Tibial nerve (tissue), 3 donors: ENCODE measurements around the gene PPM1H.

Experiments
- POLR2A ChIP-seq, 2 donors: fragments of 450-650 bp; IDR thresholded peaks; one replicate each; pipeline ENCODE4 v1.6.1; 2017; ENCODE audit warnings: antibody characterized with exemption in 2 of 2, mild to moderate bottlenecking in 2 of 2, moderate library complexity in 2 of 2
- TF ChIP-seq, protein P1 (sequence below), 5 experiments: fragments of 200-600 bp in 3 of 5; fragments of 450-650 bp in 2 of 5; sonication (generic) in 3 of 5; IDR thresholded peaks; one replicate each; pipeline ENCODE4 v1.5.1; 2016 to 2019; ENCODE audit warnings: antibody characterized with exemption in 5 of 5, mild to moderate bottlenecking in 3 of 5, moderate library complexity in 2 of 5

DNA sequence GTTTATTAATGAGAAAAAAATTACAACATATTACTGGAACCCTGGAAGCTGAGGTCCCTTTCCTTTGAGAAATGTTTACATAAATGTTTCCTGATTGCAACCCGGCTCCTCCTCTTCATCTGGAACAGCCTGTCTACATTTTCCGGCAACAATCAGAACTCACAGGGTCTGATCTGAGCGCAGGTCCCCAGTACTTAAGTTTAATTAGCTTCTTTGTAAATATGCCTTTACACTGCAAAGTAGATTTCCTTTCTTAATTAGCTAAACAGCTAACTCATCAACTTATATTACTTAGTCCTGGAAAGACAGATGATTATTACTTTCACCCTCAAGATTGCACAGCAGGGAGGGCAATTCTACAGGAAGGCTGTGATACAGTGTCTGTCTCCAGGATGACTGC is 255.3 kb downstream of the PPM1H start:
- TF ChIP-seq, protein P1, sequence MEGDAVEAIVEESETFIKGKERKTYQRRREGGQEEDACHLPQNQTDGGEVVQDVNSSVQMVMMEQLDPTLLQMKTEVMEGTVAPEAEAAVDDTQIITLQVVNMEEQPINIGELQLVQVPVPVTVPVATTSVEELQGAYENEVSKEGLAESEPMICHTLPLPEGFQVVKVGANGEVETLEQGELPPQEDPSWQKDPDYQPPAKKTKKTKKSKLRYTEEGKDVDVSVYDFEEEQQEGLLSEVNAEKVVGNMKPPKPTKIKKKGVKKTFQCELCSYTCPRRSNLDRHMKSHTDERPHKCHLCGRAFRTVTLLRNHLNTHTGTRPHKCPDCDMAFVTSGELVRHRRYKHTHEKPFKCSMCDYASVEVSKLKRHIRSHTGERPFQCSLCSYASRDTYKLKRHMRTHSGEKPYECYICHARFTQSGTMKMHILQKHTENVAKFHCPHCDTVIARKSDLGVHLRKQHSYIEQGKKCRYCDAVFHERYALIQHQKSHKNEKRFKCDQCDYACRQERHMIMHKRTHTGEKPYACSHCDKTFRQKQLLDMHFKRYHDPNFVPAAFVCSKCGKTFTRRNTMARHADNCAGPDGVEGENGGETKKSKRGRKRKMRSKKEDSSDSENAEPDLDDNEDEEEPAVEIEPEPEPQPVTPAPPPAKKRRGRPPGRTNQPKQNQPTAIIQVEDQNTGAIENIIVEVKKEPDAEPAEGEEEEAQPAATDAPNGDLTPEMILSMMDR (IDR thresholded peaks at IDR 0.05) = no peak
- no peak for TF ChIP-seq POLR2A (IDR thresholded peaks at IDR 0.05)
